C4-2B (cell line): Measurements from ENCODE around the gene DCLK1.

Source experiments
- ZFX ChIP-seq: fragments of 450-650 bp; IDR thresholded peaks from 2 replicates; pipeline ENCODE4 v1.6.1; 2017
- TF ChIP-seq, protein P1 (sequence below): fragments of 450-650 bp; conservative IDR thresholded peaks from 2 replicates; pipeline ENCODE4 v1.5.1; 2017; ENCODE audit warnings: mild to moderate bottlenecking

DNA sequence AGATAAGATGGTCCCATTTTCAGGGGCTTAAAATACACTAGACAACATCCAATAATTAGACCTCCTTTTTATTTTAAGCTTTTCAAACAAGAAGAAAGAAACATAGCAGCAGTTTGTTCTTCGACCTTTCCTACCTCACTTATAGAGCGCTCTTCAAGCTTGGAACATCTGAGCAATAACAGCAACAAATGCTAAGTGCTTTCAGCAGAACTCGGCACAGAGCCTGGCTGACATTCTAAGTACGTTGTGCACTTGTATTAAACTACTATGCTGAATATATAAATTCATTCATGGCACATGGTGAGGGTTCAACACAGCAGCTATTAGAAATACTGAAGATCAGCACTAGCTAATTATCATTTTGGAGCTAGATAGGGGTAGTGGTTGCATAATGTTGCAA lies 398.6 kb downstream of the DCLK1 start:
- TF ChIP-seq, protein P1, sequence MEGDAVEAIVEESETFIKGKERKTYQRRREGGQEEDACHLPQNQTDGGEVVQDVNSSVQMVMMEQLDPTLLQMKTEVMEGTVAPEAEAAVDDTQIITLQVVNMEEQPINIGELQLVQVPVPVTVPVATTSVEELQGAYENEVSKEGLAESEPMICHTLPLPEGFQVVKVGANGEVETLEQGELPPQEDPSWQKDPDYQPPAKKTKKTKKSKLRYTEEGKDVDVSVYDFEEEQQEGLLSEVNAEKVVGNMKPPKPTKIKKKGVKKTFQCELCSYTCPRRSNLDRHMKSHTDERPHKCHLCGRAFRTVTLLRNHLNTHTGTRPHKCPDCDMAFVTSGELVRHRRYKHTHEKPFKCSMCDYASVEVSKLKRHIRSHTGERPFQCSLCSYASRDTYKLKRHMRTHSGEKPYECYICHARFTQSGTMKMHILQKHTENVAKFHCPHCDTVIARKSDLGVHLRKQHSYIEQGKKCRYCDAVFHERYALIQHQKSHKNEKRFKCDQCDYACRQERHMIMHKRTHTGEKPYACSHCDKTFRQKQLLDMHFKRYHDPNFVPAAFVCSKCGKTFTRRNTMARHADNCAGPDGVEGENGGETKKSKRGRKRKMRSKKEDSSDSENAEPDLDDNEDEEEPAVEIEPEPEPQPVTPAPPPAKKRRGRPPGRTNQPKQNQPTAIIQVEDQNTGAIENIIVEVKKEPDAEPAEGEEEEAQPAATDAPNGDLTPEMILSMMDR, result no peak
- no peak for TF ChIP-seq ZFX
